PFSK-1 (cell line): Measurements from ENCODE around the gene SEPTIN7.

Experiments used
- FOXP2 ChIP-seq: optimal IDR thresholded peaks from 2 replicates; pipeline ENCODE3; 2011; ENCODE audit warnings: borderline replicate concordance, control low read depth, inconsistent platforms; ENCODE audit not compliant: insufficient read depth; ENCODE audit errors: extremely low read length, extremely low read depth
- POLR2AphosphoS5 ChIP-seq: IDR thresholded peaks from 2 replicates; pipeline ENCODE4 v1.6.1; 2012; ENCODE audit warnings: low read depth, mild to moderate bottlenecking, control low read depth, low read length, moderate library complexity
- REST ChIP-seq, 2 experiments: IDR thresholded peaks; 2 replicates each; pipeline versions ENCODE4 v1.6.1 to v1.8.0; 2011 to 2012; ENCODE audit warnings: low read depth in 2 of 2, low read length in 2 of 2, control low read depth in 1 of 2, inconsistent platforms in 1 of 2, mild to moderate bottlenecking in 1 of 2, moderate library complexity in 1 of 2; ENCODE audit not compliant: insufficient read depth in 1 of 2
- SIN3A ChIP-seq: IDR thresholded peaks from 2 replicates; pipeline ENCODE4 v1.6.1; 2012; ENCODE audit warnings: mild to moderate bottlenecking, low read length, moderate library complexity, borderline replicate concordance; ENCODE audit not compliant: insufficient read depth
- TAF1 ChIP-seq: IDR thresholded peaks from 2 replicates; pipeline ENCODE4 v1.6.1; 2012; ENCODE audit warnings: low read length, control low read depth, borderline replicate concordance; ENCODE audit not compliant: insufficient read depth

- TF ChIP-seq TAF1 (no peak), POLR2AphosphoS5 (no peak), SIN3A (no peak), REST (IDR thresholded peaks at IDR 0.05; ENCODE audit: insufficient read depth in 1 of 2, low read depth in 2 of 2, low read length in 2 of 2) (no peak), FOXP2 (no peak)
Observed at GRCh38 chr7:35817181-35817580, 16.3 kb downstream of the SEPTIN7 start.
